GM18868 (cell line): Measurements from ENCODE around the gene EVL.
A peak's percentile ranks its signal among the peaks of the same experiment; 100 is the strongest.

Experiments
- ATAC-seq: cut with Tn5 transposase; IDR thresholded peaks from one replicate; pipeline ENCODE4 v1.9.1; 2021; ENCODE audit warnings: mild to moderate bottlenecking, moderate library complexity; ENCODE audit not compliant: unreplicated experiment

Gene EVL

GRCh38 chr14:100192250-100192671 lies 127.0 kb downstream of the EVL start:
- no peak for ATAC-seq

- ATAC-seq: peak; percentile 99
These were observed 127.6 kb downstream of the EVL start for GRCh38 chr14:100192672-100193416.
